Measurements from ENCODE around the gene LCNL1.

The LCNL1 gene

DNA sequence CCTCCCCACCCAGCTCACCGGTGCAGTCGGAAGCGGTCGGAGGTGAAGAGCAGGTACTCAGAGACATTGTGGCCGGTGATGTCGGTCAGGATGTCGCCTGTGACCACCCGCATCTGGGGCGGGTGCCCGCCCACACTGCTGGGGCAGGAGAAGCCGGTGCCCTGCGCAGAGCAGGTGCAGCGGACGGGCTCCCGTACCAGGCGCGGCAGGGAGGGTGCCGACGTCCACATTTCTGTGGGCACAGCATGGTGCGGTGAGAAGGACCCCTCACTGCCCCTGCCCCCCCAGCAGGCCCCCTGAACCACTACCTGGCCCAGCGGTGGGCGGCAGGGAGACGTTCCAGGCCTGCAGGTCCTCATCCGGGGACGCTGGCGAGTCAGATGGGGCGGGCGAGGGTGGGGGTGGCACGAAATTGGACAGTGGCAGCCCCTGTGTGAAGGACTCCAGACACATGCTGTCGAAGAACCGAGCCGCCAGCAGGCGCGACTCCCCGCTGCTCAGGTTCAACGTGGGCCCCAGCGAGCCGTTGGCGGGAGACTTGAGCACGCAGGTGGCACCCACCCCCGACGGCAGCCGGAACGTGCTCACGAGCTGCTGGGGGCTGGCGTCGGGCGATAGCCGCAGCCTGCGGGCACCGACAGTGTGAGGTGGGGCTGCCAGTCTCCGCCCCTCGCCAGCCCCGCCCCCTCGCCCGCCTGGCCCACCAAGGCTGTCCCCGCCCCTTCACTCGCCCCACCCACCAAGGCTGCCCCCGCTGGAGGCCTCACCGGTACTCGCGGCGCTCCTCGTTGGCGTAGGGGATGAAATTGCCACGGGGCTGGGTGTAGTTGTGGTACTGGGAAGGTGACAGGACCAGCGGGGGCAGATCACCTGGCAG, 30.1 kb downstream of the LCNL1 start:
- H3K9ac ChIP-seq, result no peak overlapping the region
- peaks cover 5% of the 10 kb centered on the region; the same call in 1 of the 2 replicates for H3K27me3 ChIP-seq (ENCODE audit: insufficient read depth, low read depth)
- H4K20me1 ChIP-seq (ENCODE audit: insufficient read depth), result no peaks in the 10 kb centered on the region
- no peak overlapping the region for H3K27ac ChIP-seq
- H3K36me3 ChIP-seq (ENCODE audit: insufficient read depth), result no peaks in the 10 kb centered on the region
- no peaks in the 10 kb centered on the region for H3K4me1 ChIP-seq (ENCODE audit: low read depth, poor library complexity, severe bottlenecking)
- H3K4me2 ChIP-seq, result no peak overlapping the region
- no peaks in the 10 kb centered on the region for H3K79me2 ChIP-seq (ENCODE audit: insufficient read depth, low read depth)
- no peak overlapping the region for H2AFZ ChIP-seq (ENCODE audit: low read depth)
- no peak overlapping the region for H3K4me3 ChIP-seq (IDR thresholded peaks at IDR 0.05; ENCODE audit: insufficient read depth, low read depth, low read length)
- TF ChIP-seq, protein P1, sequence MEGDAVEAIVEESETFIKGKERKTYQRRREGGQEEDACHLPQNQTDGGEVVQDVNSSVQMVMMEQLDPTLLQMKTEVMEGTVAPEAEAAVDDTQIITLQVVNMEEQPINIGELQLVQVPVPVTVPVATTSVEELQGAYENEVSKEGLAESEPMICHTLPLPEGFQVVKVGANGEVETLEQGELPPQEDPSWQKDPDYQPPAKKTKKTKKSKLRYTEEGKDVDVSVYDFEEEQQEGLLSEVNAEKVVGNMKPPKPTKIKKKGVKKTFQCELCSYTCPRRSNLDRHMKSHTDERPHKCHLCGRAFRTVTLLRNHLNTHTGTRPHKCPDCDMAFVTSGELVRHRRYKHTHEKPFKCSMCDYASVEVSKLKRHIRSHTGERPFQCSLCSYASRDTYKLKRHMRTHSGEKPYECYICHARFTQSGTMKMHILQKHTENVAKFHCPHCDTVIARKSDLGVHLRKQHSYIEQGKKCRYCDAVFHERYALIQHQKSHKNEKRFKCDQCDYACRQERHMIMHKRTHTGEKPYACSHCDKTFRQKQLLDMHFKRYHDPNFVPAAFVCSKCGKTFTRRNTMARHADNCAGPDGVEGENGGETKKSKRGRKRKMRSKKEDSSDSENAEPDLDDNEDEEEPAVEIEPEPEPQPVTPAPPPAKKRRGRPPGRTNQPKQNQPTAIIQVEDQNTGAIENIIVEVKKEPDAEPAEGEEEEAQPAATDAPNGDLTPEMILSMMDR (conservative IDR thresholded peaks at IDR 0.05; ENCODE audit: low read depth, low read length), result no peak

DNA sequence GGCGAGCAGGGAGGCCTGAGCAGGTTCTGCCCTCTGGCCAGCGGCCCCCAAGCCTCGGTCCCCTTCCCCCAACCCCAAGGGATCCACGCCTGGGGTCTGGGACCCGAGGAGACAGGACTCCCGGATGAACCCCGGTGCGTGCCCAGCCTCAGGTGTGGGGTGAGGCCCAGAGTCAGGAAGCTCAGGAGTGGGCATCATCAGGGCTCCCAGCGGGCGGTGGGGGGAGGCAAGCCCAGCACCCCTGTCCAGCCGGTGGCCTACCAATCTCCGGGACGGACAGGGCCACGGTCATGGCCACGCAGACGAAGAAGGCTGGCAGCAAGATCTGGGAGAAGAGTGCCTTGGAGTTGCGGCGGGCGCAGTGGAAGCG, 30.8 kb downstream of the LCNL1 start:
- H3K27ac ChIP-seq, result no peak overlapping the region
- TF ChIP-seq, protein P1 (conservative IDR thresholded peaks at IDR 0.05; ENCODE audit: low read depth, low read length), result no peak
- H3K4me1 ChIP-seq (ENCODE audit: low read depth, poor library complexity, severe bottlenecking), result no peaks in the 10 kb centered on the region
- no peak overlapping the region for H3K9ac ChIP-seq
- H3K27me3 ChIP-seq (ENCODE audit: insufficient read depth, low read depth), result no peaks in the 10 kb centered on the region; the same call in 1 of the 2 replicates
- H3K36me3 ChIP-seq (ENCODE audit: insufficient read depth), result no peaks in the 10 kb centered on the region
- no peak overlapping the region for H3K4me2 ChIP-seq
- no peaks in the 10 kb centered on the region for H3K79me2 ChIP-seq (ENCODE audit: insufficient read depth, low read depth)
- H4K20me1 ChIP-seq (ENCODE audit: insufficient read depth), result no peaks in the 10 kb centered on the region
- no peak overlapping the region for H2AFZ ChIP-seq (ENCODE audit: low read depth)
- H3K4me3 ChIP-seq (IDR thresholded peaks at IDR 0.05; ENCODE audit: insufficient read depth, low read depth, low read length), result no peak overlapping the region

DNA sequence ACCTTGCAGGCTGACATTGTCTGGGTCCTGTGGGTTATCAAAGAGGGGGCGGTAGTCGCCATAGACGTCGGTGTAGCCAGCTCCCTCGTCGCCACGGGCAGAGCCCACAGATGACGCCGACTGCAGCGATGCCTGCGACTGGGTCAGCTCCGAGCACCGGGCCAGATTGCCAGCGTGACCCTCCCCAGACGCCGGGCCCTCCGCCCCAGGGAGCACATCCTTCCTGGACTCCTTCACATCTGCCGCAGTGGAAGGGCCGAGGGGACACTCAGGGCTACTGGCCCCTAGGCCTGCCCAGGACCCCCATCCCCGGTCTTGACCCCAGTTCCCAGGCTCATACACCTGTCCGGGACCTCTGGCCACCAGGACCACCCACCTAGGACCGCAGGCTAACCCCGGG, 31.4 kb downstream of the LCNL1 start:
- Histone ChIP-seq H3K27me3 (ENCODE audit: insufficient read depth, low read depth) (peaks cover 2% of the 10 kb centered on the region; the same call in 1 of the 2 replicates), H3K36me3 (ENCODE audit: insufficient read depth) (no peaks in the 10 kb centered on the region), H3K4me1 (ENCODE audit: low read depth, poor library complexity, severe bottlenecking) (no peaks in the 10 kb centered on the region), H3K4me2 (no peak overlapping the region), H4K20me1 (ENCODE audit: insufficient read depth) (no peaks in the 10 kb centered on the region), H3K79me2 (ENCODE audit: insufficient read depth, low read depth) (no peaks in the 10 kb centered on the region), H2AFZ (ENCODE audit: low read depth) (no peak overlapping the region), H3K27ac (no peak overlapping the region), H3K4me3 (IDR thresholded peaks at IDR 0.05; ENCODE audit: insufficient read depth, low read depth, low read length) (no peak overlapping the region), H3K9ac (no peak overlapping the region)
- TF ChIP-seq, protein P1 (conservative IDR thresholded peaks at IDR 0.05; ENCODE audit: low read depth, low read length), result no peak

DNA sequence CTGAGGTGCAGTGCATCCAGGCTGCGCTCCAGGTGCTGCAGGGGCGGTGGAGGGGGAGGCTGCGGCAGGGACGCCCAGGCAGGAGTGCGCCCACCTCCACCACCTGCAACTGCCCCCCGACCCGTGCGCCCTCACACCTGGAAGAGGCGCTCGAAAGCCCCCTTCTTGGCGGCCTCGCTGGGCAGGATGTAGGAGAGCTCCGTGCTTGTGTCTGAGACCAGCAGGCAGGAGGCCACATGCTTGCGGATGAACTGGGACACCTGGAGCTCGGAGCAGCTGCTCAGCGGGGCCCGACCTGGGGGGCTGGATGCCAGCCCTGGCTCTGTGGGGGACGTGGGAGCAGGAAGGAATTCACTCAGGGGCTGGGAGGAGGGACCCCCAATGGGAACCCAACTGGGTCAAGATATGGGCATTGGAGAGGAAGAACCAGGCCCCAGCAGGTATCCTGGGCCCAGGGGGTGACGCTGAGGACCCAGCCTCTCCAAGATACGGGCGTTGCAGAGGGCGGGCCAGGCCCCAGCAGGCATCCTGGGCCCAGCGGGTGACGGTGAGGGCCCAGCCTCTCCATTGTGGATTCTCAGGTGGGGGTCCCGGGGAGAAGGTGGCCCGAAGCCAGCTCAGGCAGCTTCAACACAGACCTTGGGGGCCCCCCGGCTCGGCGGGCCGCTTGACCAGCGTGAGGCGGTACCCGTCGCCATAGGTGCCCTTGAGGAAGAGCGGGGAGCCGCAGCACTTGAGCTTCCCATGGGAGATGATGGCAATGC, 32.2 kb downstream of the LCNL1 start:
- no peaks in the 10 kb centered on the region for H3K79me2 ChIP-seq (ENCODE audit: insufficient read depth, low read depth)
- H3K4me2 ChIP-seq, result no peak overlapping the region
- no peaks in the 10 kb centered on the region for H3K36me3 ChIP-seq (ENCODE audit: insufficient read depth)
- peaks cover 5% of the 10 kb centered on the region; the same call in 1 of the 2 replicates for H3K27me3 ChIP-seq (ENCODE audit: insufficient read depth, low read depth)
- no peak overlapping the region for H3K27ac ChIP-seq
- no peak overlapping the region for H2AFZ ChIP-seq (ENCODE audit: low read depth)
- TF ChIP-seq, protein P1 (conservative IDR thresholded peaks at IDR 0.05; ENCODE audit: low read depth, low read length), result no peak
- H3K4me3 ChIP-seq (IDR thresholded peaks at IDR 0.05; ENCODE audit: insufficient read depth, low read depth, low read length), result no peak overlapping the region
- H4K20me1 ChIP-seq (ENCODE audit: insufficient read depth), result no peaks in the 10 kb centered on the region
- no peak overlapping the region for H3K9ac ChIP-seq
- H3K4me1 ChIP-seq (ENCODE audit: low read depth, poor library complexity, severe bottlenecking), result no peaks in the 10 kb centered on the region
